ENCODE measurements around the gene PLAGL1. TPM values are rescaled to one million over a fixed set of nuclear protein-coding genes. Genes with fewer than 3 reads are reported as not detected.

The PLAGL1 gene
- polyA plus RNA-seq, 4 donors, result 88.8 to 149 (median 102) TPM

DNA sequence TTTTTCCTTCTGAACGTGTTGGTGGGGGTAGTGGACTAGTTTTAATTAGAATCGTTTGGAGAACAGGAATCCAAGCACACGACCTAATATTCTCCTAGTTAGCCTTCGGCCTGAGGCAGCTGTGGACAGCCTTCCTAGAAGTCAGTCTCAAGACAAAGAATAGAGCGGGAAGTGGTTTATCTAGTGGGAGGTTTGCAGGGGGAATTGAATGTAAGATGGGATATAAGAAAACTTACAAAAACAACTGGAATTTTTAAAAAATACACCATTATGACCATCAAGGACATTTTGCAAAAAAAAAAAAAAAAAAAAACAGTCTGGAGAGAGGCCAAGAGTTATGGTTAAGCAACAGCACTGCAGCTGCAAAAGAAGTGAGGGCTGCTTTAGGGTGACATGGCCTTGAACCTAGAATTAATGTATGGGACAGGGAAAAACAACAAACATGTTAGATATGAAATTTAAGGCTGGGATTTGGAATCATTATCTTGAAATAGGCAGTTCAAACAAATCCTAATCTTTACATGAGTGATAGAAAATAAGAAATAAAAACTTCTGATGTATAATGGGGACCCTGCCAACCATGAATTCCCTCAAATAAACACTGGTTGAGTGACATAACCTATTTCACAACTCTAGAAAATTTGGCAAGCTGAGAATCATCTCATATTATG, 40.2 kb downstream of the PLAGL1 start:
- no peak for DNase-seq (ENCODE audit: low read depth in 4 of 4, low spot score in 3 of 4)

DNA sequence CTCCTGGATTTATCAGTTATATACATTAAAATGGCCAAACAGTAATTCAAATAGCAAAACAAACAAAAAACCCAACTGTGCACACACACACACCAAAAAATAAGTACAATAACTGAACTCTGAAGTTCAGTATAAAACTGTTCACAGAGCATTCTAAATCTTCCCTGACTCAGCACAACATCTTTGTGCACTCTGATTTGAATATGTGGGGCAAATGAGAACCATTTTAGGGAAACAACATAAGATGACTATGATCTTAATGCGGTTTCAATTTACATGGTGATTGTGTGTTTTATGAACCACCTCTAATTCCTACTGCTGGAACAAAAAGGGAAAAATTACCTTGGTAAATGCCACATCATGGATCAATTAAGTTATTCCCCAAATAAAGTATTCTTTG, 41.7 kb downstream of the PLAGL1 start:
- DNase-seq (ENCODE audit: low read depth in 4 of 4, low spot score in 3 of 4), result no peak

DNA sequence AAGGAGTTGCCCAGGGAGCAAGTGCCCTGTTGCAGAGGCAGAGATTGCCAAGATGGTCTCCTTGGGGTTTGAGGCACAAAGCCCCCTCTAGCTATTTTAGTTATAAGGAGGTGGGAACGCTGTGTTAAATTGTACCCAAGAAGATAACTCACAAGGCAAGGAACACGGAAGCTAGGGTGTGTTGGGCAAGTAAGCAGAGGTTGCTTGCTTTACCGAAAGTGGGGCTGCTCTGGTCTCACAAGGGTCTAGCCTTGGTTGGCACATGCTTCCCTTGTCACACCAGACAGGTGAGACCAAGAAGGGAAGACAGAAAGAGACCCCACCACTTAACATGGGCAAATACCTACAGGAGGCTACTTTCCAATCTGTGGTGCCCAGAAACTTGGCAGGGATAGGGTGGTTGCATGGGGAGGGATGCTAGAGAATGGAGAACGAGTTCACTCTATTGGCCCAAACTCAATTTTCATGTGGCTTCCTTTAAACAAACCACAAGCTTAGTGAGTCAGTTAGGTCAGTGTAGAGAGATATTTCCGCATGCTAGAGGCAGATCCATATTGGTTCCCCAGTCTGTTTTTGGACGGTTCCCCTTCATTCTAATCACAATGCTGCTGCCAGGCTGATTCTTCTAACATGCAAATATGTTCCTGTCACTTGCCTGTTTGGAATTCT, 42.4 kb downstream of the PLAGL1 start:
- DNase-seq (ENCODE audit: low read depth in 4 of 4, low spot score in 3 of 4), result no peak

DNA sequence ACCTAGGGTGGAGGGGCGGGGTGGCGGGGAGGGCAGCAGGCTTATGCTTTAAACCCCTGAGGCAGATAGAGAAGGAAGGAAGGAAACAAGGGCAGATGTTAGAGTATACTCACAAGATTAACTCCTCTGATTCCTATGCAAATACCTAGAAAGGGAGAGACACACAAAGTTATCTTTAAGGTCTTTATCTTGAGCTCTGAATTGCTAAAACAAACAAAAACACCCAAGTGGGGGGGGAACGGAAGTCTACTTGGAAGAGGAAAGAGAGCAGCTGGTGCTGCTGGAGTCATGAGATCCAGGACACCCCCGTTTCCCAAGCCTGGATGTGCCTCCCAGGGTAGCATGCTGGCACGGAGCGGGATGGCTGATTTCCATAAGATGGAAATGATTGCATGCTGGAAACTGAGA, 43.4 kb downstream of the PLAGL1 start:
- no peak for DNase-seq (ENCODE audit: low read depth in 4 of 4, low spot score in 3 of 4)

DNA sequence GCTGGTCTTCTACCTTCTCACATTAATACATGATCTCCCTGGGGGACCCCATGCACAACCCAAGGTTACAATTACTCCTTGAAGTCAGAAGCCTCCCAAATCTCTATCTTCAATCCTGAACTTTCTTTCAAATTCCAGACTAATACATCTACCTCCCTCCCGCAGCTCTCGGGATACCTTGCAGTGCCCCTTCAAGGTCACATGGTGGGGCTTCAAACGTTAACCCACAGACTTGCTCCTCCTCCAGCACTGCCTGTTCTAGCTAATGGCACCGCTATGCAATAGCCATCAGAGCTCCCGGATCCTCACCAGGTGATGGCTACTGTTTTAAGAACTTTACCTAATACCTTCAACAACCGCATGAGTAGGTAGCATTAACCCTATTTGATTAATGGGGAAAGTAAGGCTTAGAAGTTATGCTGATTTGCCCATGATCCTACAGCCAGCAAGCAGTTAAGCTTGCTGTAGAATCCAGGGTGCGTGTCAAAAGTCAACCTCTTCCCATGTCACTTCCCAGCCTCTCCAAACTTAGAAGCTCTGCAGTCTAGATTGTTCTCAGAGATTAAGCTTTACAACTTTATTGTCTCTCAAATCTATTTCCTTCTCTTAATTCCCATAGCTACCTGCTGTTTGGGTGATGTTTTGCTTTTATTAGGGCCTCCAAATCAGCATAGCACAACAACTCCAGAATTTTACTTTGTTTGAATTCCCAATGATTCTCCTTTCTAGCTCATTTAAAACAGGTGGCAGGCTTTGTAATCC, 44.7 kb downstream of the PLAGL1 start:
- DNase-seq (ENCODE audit: low read depth in 4 of 4, low spot score in 3 of 4), result no peak

- DNase-seq (ENCODE audit: low read depth in 4 of 4, low spot score in 3 of 4), result no peak
These were observed 45.9 kb downstream of the PLAGL1 start for GRCh38 chr6:143961886-143962878.

- DNase-seq (ENCODE audit: low read depth in 4 of 4, low spot score in 3 of 4), result no peak
These were observed 47.0 kb downstream of the PLAGL1 start for GRCh38 chr6:143961066-143961465.

DNA sequence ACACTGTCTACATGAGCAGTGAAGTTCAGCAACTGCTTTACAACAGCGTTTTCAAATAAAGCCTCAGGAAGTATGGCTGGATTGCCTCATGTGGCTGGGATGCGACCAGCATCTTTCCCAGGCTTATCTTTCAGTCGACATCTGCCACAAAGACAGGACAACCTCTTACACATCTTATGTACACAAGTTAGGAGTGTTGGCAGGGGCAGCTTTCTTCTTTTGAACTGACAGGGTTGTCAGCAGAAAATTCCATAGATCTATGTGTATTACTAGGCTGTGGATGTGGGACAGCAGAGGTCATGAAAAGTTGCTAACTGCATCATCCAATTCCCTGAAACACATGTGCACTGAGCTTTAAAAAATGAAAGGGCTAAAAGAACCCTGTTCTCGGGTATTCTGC, 48.1 kb downstream of the PLAGL1 start:
- no peak for DNase-seq (ENCODE audit: low read depth in 4 of 4, low spot score in 3 of 4)

DNA sequence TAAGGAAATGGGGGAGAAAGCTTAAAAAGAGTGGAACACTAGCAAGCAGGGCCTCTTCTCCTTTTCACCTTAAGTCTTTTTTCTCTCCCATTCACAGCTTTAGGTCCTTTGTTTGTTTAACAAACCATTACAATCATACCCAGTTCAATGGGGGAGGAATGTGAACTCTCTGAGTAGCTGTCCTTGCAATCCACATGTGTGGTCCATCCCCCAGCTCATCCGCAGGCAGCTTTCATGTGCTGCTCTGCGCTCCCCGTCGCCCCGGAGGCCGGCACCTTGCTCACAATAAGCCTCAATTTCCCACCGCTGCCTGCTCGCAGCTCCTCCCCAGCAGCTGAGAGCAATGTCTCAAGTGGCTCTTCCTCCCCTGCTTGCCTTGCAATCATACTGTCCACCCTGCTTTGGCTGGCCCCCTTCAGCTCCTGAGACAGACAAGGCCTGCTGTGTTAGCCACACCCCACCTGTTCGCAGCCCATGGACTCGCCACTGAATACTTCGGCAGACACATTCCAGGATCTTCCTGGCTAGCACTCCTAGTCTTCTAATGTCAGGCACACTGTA, 49.1 kb downstream of the PLAGL1 start:
- no peak for DNase-seq (ENCODE audit: low read depth in 4 of 4, low spot score in 3 of 4)

DNA sequence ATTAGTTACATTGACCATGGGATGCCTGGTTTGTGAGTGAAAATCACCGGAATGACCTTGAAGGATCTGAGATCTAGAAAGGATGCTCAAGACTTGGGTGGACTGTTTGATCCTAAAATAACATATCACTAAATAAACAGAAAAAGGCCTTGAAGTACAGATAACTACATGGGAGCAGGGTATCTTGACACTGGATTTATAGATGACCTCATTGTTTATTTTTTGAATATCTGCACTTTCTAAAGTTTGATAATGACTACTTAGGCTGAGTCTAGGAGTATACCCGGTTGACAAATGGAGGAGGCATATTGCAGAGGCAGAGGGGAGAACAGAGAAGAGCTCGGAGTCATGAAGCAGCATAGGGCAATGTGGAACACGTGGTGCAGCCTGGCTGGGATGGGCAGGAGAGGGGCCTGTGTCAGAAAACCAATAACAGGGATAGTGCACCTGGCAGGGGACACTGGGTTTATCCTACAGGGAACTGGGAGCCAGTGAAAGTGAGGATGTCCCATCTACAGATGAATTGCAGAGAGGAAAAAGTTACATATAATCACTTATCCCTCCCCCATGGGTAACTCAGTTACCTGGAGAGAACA, 50.3 kb downstream of the PLAGL1 start:
- DNase-seq (ENCODE audit: low read depth in 4 of 4, low spot score in 3 of 4), result no peak

DNA sequence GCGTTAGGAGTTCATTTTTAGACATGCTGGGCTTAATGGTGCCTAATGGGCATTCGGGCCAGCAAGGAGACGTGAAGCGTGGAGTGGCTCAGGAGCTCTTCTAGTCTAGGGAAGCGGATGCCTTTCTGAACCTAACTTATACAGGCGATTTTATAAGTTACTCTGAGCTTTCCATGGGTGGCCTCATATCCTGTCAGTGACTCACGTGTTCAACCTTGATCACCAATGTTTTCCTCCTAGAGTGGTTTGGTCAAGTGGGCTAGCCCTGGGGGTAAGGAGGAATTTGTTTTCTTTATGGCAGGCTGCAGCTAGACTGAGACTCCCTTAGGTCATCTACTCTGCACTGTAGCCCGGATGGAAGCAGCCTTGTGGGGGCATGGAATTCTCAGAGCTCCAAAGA, 52.1 kb downstream of the PLAGL1 start:
- no peak for DNase-seq (ENCODE audit: low read depth in 4 of 4, low spot score in 3 of 4)

DNA sequence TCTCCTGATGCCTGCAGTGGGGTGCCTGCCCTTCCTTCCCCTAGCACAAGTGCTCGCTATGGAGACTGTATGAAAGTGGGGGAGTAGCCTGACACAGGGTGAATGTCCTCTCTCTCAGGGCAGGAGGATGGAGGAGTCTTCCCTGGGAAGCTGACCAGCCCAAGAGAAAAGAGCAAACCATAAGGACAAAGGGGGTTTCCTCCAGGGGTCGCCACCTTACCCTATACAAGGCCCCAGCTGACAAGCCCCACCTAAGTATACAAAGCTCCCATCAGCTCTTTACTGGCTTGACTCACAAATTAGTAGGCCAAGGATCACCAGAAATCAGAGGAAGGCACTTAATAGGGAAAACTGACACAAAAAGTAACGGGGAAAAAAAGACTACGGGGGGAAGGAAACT, 54.1 kb downstream of the PLAGL1 start:
- DNase-seq (ENCODE audit: low read depth in 4 of 4, low spot score in 3 of 4), result no peak

DNA sequence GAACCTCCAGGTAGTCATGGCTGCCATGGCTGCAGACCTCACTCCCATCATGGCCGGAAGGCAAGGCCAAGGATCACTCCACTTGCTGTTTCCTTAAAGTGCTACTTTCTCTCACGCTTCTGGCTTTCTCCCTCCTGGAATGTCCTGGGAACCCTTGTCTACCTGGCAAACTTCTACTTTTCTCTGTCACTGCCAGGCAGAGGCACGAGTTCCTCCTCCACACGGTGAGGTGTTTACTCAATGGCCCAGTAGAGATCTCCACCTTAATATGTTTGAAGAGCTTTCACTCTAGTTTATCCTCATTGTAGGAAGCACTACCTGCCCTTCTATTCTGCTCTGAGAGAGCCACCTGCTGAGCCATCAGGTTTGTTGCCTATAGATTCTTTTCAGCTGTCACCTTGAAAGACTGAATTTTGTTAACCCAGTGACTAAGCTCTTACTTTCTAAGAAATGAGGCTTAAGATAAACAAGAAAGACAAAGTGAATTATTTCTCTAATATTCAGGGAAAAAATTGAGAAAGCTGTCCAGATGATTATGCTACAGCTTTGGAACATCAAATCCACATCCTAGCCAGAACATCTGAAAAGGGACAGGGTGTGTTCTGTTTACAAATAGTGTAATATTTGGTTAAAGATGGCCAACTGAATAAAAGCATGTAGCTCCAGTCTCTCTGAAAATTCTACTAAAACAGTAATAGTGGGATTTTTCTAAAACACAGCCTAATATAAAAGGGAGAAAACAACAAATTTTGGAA, 54.9 kb downstream of the PLAGL1 start:
- DNase-seq (ENCODE audit: low read depth in 4 of 4, low spot score in 3 of 4), result no peak

DNA sequence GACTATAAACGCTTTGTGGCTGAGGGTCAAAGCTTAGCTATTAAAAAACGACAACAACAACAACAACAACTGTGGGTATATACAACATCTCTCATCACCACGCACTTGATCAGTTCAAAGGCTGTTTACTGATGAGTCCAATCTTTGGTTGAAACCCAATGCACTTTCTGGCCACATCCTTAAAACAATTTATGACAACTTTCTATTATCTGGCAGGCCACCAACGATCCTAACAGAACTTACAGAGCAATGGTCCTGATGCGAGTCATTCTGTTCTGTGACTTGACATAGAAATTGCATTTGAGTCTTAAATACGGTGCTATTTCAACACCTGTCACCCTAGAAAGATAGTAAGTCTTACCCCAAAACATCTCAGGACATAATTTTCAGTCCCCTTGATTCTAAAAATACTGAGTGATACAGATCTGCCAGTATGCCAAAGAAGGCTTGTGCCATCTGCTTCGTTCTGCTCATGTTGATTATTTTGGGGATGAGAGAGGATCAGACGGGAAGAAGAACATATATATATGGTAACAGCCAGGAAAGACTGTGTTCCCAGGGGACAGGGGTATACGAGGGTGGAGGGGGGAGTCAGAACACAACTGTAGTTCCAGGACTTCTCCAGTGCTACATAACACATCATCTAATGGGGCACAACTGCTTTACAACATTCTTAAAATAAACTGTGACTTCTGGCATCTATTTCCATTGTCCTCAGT, 55.8 kb downstream of the PLAGL1 start:
- no peak for DNase-seq (ENCODE audit: low read depth in 4 of 4, low spot score in 3 of 4)

- no peak for DNase-seq (ENCODE audit: low read depth in 4 of 4, low spot score in 3 of 4)
These were observed 57.2 kb downstream of the PLAGL1 start for GRCh38 chr6:143950875-143951274.

DNA sequence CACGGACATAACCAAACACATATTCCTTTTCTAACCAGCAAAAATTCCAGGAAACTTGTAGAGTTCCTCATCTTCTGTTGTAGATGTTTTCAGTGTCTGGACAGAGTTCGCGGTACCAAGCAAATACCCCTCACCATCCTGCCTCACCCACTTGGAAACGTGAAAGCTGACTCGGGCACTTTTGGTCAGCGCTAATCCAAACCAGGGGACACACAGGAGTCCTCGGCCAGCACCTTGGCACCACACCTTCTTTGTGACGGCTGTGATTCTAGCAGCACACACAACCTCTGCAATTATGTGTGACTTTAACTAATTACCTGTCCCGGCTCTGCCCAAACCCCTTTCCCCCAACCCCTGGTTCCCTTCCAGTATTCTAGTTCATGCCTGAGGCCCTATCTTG, 58.1 kb downstream of the PLAGL1 start:
- no peak for DNase-seq (ENCODE audit: low read depth in 4 of 4, low spot score in 3 of 4)

DNA sequence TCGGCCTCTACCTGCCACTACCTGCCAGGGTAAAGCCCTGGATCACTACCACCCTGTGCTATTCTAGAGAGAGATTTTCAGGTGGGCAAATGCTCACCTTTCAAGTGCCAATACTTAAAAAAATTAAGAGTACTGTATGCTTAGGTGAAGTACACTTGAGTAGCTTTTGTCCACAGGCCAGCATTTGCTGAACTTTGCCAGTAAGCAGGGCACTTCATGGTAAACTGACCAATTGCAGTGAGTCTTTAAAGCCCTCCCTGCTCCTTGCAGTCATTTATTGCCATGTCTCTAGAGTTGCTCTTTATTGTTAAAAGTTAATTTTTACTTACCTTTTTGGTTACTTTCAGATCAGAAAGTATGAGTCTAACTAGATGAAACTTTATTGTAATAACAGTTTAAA, 58.5 kb downstream of the PLAGL1 start:
- no peak for DNase-seq (ENCODE audit: low read depth in 4 of 4, low spot score in 3 of 4)

GRCh38 chr6:143948208-143948607, 59.9 kb downstream of the PLAGL1 start:
- DNase-seq (ENCODE audit: low read depth in 4 of 4, low spot score in 3 of 4), result no peak
